GM23338 (cell line): ENCODE data around the gene FBXW11. TPM values are rescaled to one million over a fixed set of nuclear protein-coding genes. Genes with fewer than 3 reads are reported as not detected.

ENCODE experiments used
- ATAC-seq: fragments of 200-7000 bp; cut with Tn5 transposase; 3 replicates; pipeline ENCODE4 v1.9.1; 2020
- DNase-seq: peaks from one replicate; pipeline ENCODE4 v3.0.0-alpha.2; 2015; ENCODE audit warnings: low spot score
- H2AFZ ChIP-seq: fragments of 200-600 bp; sonication (generic); 2 replicates; pipeline ENCODE4 v1.8.0; 2016; ENCODE audit warnings: antibody characterized with exemption, mild to moderate bottlenecking, moderate library complexity
- H3F3A ChIP-seq: fragments of 200-600 bp; sonication (generic); replicated peaks from 2 replicates; pipeline ENCODE4 v1.8.0; 2017; ENCODE audit warnings: antibody characterized with exemption, mixed run types, low read depth
- H3K27ac ChIP-seq: fragments of 200-600 bp; sonication (generic); 2 replicates; pipeline ENCODE4 v1.6.1; 2016; ENCODE audit warnings: low read depth
- H3K27me3 ChIP-seq: fragments of 200-600 bp; sonication (generic); 2 replicates; pipeline ENCODE4 v1.8.0; 2016; ENCODE audit warnings: mild to moderate bottlenecking, mixed run types, moderate library complexity; ENCODE audit not compliant: insufficient read depth
- H3K36me3 ChIP-seq: fragments of 200-600 bp; sonication (generic); 2 replicates; pipeline ENCODE4 v1.8.0; 2016; ENCODE audit warnings: mild to moderate bottlenecking; ENCODE audit not compliant: insufficient read depth
- H3K4me1 ChIP-seq: fragments of 200-600 bp; sonication (generic); 2 replicates; pipeline ENCODE4 v1.8.0; 2016; ENCODE audit warnings: mild to moderate bottlenecking, moderate library complexity; ENCODE audit not compliant: insufficient read depth
- H3K4me2 ChIP-seq: fragments of 200-600 bp; sonication (generic); 2 replicates; pipeline ENCODE4 v1.7.1; 2017; ENCODE audit warnings: mixed run types
- H3K4me3 ChIP-seq: fragments of 200-600 bp; sonication (generic); 2 replicates; pipeline ENCODE4 v1.6.1; 2016; ENCODE audit warnings: mixed run types
- H3K79me2 ChIP-seq: fragments of 200-600 bp; sonication (generic); replicated peaks from 2 replicates; pipeline ENCODE4 v1.8.0; 2017; ENCODE audit warnings: mild to moderate bottlenecking; ENCODE audit not compliant: insufficient read depth
- H3K9me2 ChIP-seq: fragments of 200-600 bp; sonication (generic); 2 replicates; pipeline ENCODE4 v1.8.0; 2017; ENCODE audit not compliant: insufficient read depth
- H4K20me1 ChIP-seq: fragments of 200-600 bp; sonication (generic); replicated peaks from 2 replicates; pipeline ENCODE4 v1.8.0; 2017; ENCODE audit warnings: mild to moderate bottlenecking; ENCODE audit not compliant: insufficient read depth
- H3K27ac Mint-ChIP-seq: 2 replicates; pipeline ENCODE4 v1.8.0; 2020; ENCODE audit warnings: inconsistent platforms, mild to moderate bottlenecking, moderate library complexity, mixed read lengths
- H3K27me3 Mint-ChIP-seq: 3 replicates; pipeline ENCODE4 v1.8.0; 2022; ENCODE audit warnings: low read depth, mild to moderate bottlenecking, moderate library complexity, mixed read lengths, inconsistent platforms; ENCODE audit not compliant: insufficient read depth, poor library complexity
- H3K36me3 Mint-ChIP-seq: 3 replicates; pipeline ENCODE4 v1.8.0; 2021; ENCODE audit warnings: low read depth, mild to moderate bottlenecking, inconsistent platforms, moderate library complexity, mixed read lengths
- H3K4me1 Mint-ChIP-seq: 3 replicates; pipeline ENCODE4 v1.8.0; 2020; ENCODE audit warnings: mild to moderate bottlenecking, inconsistent platforms, mixed read lengths
- H3K4me3 Mint-ChIP-seq: 3 replicates; pipeline ENCODE4 v1.8.0; 2021; ENCODE audit warnings: moderate library complexity, mild to moderate bottlenecking, inconsistent platforms, mixed read lengths
- H3K9me3 Mint-ChIP-seq: 3 replicates; pipeline ENCODE4 v1.8.0; 2020; ENCODE audit warnings: moderate library complexity, mild to moderate bottlenecking, inconsistent platforms, mixed read lengths
- EZH2 ChIP-seq: fragments of 200-600 bp; sonication (generic); IDR thresholded peaks from one replicate; pipeline ENCODE4 v1.8.0; 2017; ENCODE audit warnings: antibody characterized with exemption, mild to moderate bottlenecking, low read depth; ENCODE audit not compliant: unreplicated experiment
- JUNB ChIP-seq: IDR thresholded peaks from one replicate; pipeline ENCODE4 v1.6.1; 2016; ENCODE audit warnings: antibody characterized with exemption; ENCODE audit not compliant: unreplicated experiment
- NANOG ChIP-seq: IDR thresholded peaks from 2 replicates; pipeline ENCODE4 v1.6.1; 2016; ENCODE audit warnings: antibody characterized with exemption, borderline replicate concordance
- STAT1 ChIP-seq: IDR thresholded peaks from one replicate; pipeline ENCODE4 v1.6.1; 2016; ENCODE audit warnings: antibody characterized with exemption; ENCODE audit not compliant: unreplicated experiment
- ZNF331 ChIP-seq: fragments of 250-450 bp; sonication (Bioruptor Pico); IDR thresholded peaks from 2 replicates; pipeline ENCODE4 v1.5.0; 2020; ENCODE audit warnings: low read depth, mild to moderate bottlenecking, moderate library complexity
- polyA plus RNA-seq: library from polyadenylated mRNA; unstranded; fragments of >200 nt; fragmentation: Nextera tagmentation; extraction: Ambion mirVana; gene quantifications from 2 replicates; pipeline ENCODE4 v1.2.1, GENCODE V29; 2016
- total RNA-seq: library from RNA; depleted of rRNA; stranded (reverse); fragments of >200 nt; shearing (Covaris generic); gene quantifications from 2 replicates; pipeline ENCODE4 v1.2.3, GENCODE V29; 2014
- TF ChIP-seq, protein P1 (sequence below): IDR thresholded peaks from 2 replicates; pipeline ENCODE4 v1.6.1; 2016; ENCODE audit warnings: antibody characterized with exemption
- TF ChIP-seq, protein P2 (sequence below): fragments of 250-450 bp; sonication (Bioruptor Pico); IDR thresholded peaks from 2 replicates; pipeline ENCODE4 v1.5.0; 2020; ENCODE audit warnings: mild to moderate bottlenecking, moderate library complexity
- TF ChIP-seq, protein P3 (sequence below), 2 experiments: fragments of 200-600 bp in 1 of 2; sonication (generic) in 1 of 2; conservative IDR thresholded peaks; 2 replicates each; pipeline versions ENCODE4 v1.5.1 to v1.6.1; 2016 to 2017; ENCODE audit warnings: antibody characterized with exemption in 2 of 2, low read depth in 2 of 2, mild to moderate bottlenecking in 2 of 2, moderate library complexity in 1 of 2

FBXW11 gene
- total and polyA plus RNA-seq, 2 experiments from 2014 or later = 45.0 to 88.0 TPM

DNA sequence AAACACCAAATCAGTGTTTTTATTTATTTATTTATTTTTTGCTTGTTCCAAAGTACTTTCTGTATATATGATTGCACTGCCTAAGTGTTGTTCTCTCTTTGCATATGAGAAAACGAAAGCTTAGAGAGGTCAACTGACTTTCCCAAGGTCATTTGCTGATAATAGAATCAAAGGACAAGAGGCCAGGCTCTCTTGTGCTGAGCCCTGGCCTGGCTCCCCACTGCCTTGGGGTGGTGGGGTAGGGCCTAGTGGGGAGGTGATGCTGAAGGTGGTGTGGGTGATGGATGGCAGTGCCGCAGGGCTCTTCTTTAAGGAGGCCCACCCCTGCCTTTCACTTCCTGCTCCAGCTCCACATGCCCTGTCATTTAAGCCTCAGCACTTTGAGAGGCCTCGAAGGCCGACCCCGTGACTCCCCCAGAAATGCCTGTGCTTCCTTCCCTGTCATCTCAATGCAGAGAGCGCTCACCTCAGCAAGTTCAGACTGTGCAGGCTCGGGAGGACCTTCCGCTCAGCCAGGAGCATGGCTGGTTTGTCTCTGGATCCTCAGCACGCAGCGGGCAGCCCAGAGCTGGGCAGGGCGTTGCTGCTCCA is 161.3 kb downstream of the FBXW11 start (continued):
- TF ChIP-seq STAT1 (no peak), EZH2 (no peak), ZNF331 (CRISPR knock-in tag) (no peak), NANOG (no peak), JUNB (no peak)
- TF ChIP-seq, protein P1, sequence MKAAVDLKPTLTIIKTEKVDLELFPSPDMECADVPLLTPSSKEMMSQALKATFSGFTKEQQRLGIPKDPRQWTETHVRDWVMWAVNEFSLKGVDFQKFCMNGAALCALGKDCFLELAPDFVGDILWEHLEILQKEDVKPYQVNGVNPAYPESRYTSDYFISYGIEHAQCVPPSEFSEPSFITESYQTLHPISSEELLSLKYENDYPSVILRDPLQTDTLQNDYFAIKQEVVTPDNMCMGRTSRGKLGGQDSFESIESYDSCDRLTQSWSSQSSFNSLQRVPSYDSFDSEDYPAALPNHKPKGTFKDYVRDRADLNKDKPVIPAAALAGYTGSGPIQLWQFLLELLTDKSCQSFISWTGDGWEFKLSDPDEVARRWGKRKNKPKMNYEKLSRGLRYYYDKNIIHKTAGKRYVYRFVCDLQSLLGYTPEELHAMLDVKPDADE = no peak

DNA sequence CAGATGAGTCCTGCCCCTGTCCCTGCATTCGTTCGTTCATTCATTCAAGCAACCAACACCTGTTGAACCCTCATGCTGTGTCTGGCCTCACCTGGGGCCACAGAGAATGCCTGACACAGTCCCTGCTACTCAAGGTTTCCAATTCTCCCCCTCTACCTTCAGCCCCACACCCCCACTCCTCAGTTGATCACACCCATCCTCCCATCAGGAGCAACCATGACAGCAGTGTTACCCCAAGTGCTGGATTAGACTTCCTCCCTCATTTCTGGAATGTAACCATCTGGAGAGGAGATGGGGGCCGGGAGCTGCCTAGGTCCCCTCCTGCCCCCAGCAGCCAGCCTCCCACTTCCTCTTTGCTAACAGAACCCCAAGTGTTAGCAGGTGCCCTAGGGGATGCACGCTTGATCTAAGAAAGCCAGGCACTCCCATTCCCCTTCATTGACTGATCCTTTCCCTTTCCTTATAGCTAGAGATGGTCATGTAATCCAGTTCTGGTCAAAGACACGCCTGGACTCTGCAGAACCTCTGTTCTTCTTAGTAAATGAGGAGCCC is 163.6 kb downstream of the FBXW11 start:
- Mint-ChIP-seq H3K27me3 (peaks cover 13% of the 10 kb centered on the region), H3K9me3 (peaks cover 13% of the 10 kb centered on the region), H3K4me3 (no peak overlapping the region), H3K4me1 (peaks cover 3% of the 10 kb centered on the region; the same call in 2 of the 3 replicates), H3K27ac (no peak overlapping the region), H3K36me3 (peaks cover 18% of the 10 kb centered on the region)
- Histone ChIP-seq H3K4me3 (no peak overlapping the region), H3K27ac (no peak overlapping the region), H2AFZ (no peak overlapping the region), H3K36me3 (peaks cover 4% of the 10 kb centered on the region; the same call in 1 of the 2 replicates), H3K9me2 (no peaks in the 10 kb centered on the region), H3F3A (no peaks in the 10 kb centered on the region), H3K27me3 (no peaks in the 10 kb centered on the region), H3K79me2 (no peaks in the 10 kb centered on the region), H3K4me1 (no peaks in the 10 kb centered on the region; the same call in 1 of the 2 replicates), H3K4me2 (no peak overlapping the region), H4K20me1 (no peaks in the 10 kb centered on the region)
- ATAC-seq (no peak), DNase-seq (no peak)
- no peak for TF ChIP-seq EZH2

DNA sequence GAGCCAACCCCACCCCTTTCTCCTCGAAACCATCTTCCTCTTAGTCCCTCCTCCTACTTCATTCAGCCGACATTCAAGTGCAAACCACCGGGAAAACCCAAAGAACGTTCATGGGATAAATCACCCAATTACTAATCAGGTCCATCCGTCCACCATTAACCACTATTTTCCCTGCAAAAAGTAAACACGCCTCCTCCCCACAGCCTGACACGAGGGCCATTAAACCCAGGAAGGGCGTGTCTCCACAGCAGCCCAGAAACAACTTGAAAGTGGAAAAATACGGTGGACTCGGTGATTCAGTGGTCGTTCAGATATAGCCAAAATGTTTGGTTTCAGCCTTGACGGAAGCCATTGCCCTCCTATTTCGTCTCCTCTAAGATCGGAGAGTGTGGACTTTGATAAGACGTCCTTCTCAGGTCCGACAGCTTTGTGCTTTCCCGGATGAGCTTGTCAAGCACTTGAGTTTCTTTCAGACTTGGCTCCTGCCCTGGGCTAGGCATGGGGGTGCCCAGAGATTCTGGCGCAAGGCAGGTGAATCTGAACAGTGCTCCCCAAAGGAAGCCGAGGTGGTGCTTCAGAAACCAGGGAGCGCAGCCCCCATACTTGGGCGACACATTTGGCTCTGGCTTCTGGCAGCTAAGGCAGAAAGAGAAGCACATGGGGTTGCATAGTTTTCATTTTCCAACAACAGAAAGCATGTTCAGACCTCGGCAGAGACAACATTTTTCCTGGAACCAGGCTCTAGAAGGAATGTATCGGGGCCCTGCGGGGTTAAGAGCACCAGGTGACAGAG is 164.3 kb downstream of the FBXW11 start:
- Mint-ChIP-seq H3K4me3 (no peak overlapping the region; the same call in 2 of the 3 replicates), H3K4me1 (peaks cover 4% of the 10 kb centered on the region; the same call in 2 of the 3 replicates), H3K27me3 (peaks cover 13% of the 10 kb centered on the region), H3K9me3 (peaks cover 8% of the 10 kb centered on the region), H3K27ac (no peak overlapping the region), H3K36me3 (peaks cover 11% of the 10 kb centered on the region; the same call in 2 of the 3 replicates)
- Histone ChIP-seq H3K27me3 (no peaks in the 10 kb centered on the region), H2AFZ (no peak overlapping the region), H3F3A (no peaks in the 10 kb centered on the region), H3K4me2 (no peak overlapping the region), H3K9me2 (no peaks in the 10 kb centered on the region), H3K27ac (no peak overlapping the region), H3K4me3 (no peak overlapping the region), H3K4me1 (no peaks in the 10 kb centered on the region; the same call in 1 of the 2 replicates), H3K36me3 (peaks cover 4% of the 10 kb centered on the region; the same call in 1 of the 2 replicates), H4K20me1 (no peaks in the 10 kb centered on the region), H3K79me2 (no peaks in the 10 kb centered on the region)
- ATAC-seq (no peak), DNase-seq (no peak)
- TF ChIP-seq ZNF331 (CRISPR knock-in tag) (no peak), JUNB (no peak), STAT1 (no peak)
- TF ChIP-seq, protein P2, sequence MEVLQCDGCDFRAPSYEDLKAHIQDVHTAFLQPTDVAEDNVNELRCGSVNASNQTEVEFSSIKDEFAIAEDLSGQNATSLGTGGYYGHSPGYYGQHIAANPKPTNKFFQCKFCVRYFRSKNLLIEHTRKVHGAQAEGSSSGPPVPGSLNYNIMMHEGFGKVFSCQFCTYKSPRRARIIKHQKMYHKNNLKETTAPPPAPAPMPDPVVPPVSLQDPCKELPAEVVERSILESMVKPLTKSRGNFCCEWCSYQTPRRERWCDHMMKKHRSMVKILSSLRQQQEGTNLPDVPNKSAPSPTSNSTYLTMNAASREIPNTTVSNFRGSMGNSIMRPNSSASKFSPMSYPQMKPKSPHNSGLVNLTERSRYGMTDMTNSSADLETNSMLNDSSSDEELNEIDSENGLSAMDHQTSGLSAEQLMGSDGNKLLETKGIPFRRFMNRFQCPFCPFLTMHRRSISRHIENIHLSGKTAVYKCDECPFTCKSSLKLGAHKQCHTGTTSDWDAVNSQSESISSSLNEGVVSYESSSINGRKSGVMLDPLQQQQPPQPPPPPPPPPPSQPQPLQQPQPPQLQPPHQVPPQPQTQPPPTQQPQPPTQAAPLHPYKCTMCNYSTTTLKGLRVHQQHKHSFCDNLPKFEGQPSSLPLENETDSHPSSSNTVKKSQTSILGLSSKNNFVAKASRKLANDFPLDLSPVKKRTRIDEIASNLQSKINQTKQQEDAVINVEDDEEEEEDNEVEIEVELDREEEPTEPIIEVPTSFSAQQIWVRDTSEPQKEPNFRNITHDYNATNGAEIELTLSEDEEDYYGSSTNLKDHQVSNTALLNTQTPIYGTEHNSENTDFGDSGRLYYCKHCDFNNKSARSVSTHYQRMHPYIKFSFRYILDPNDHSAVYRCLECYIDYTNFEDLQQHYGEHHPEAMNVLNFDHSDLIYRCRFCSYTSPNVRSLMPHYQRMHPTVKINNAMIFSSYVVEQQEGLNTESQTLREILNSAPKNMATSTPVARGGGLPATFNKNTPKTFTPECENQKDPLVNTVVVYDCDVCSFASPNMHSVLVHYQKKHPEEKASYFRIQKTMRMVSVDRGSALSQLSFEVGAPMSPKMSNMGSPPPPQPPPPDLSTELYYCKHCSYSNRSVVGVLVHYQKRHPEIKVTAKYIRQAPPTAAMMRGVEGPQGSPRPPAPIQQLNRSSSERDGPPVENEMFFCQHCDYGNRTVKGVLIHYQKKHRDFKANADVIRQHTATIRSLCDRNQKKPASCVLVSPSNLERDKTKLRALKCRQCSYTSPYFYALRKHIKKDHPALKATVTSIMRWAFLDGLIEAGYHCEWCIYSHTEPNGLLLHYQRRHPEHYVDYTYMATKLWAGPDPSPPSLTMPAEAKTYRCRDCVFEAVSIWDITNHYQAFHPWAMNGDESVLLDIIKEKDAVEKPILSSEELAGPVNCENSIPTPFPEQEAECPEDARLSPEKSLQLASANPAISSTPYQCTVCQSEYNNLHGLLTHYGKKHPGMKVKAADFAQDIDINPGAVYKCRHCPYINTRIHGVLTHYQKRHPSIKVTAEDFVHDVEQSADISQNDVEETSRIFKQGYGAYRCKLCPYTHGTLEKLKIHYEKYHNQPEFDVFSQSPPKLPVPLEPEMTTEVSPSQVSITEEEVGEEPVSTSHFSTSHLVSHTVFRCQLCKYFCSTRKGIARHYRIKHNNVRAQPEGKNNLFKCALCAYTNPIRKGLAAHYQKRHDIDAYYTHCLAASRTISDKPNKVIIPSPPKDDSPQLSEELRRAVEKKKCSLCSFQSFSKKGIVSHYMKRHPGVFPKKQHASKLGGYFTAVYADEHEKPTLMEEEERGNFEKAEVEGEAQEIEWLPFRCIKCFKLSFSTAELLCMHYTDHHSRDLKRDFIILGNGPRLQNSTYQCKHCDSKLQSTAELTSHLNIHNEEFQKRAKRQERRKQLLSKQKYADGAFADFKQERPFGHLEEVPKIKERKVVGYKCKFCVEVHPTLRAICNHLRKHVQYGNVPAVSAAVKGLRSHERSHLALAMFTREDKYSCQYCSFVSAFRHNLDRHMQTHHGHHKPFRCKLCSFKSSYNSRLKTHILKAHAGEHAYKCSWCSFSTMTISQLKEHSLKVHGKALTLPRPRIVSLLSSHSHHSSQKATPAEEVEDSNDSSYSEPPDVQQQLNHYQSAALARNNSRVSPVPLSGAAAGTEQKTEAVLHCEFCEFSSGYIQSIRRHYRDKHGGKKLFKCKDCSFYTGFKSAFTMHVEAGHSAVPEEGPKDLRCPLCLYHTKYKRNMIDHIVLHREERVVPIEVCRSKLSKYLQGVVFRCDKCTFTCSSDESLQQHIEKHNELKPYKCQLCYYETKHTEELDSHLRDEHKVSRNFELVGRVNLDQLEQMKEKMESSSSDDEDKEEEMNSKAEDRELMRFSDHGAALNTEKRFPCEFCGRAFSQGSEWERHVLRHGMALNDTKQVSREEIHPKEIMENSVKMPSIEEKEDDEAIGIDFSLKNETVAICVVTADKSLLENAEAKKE (CRISPR knock-in tag) = no peak
- TF ChIP-seq, protein P3, sequence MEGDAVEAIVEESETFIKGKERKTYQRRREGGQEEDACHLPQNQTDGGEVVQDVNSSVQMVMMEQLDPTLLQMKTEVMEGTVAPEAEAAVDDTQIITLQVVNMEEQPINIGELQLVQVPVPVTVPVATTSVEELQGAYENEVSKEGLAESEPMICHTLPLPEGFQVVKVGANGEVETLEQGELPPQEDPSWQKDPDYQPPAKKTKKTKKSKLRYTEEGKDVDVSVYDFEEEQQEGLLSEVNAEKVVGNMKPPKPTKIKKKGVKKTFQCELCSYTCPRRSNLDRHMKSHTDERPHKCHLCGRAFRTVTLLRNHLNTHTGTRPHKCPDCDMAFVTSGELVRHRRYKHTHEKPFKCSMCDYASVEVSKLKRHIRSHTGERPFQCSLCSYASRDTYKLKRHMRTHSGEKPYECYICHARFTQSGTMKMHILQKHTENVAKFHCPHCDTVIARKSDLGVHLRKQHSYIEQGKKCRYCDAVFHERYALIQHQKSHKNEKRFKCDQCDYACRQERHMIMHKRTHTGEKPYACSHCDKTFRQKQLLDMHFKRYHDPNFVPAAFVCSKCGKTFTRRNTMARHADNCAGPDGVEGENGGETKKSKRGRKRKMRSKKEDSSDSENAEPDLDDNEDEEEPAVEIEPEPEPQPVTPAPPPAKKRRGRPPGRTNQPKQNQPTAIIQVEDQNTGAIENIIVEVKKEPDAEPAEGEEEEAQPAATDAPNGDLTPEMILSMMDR (conservative IDR thresholded peaks at IDR 0.05; ENCODE audit: low read depth in 2 of 2) = no peak
